ENCODE data around the gene CSGALNACT2.

CSGALNACT2 gene

GRCh38 chr10:43112608-43112961, 25.7 kb upstream of the CSGALNACT2 start:
- DNase-seq (ENCODE audit: low read depth), result no peak

- no peak for DNase-seq (ENCODE audit: low read depth)
These were observed 24.8 kb upstream of the CSGALNACT2 start for GRCh38 chr10:43113201-43114087.

GRCh38 chr10:43114088-43114742, 24.0 kb upstream of the CSGALNACT2 start:
- DNase-seq (ENCODE audit: low read depth), result no peak

GRCh38 chr10:43114743-43115611, 23.3 kb upstream of the CSGALNACT2 start:
- no peak for DNase-seq (ENCODE audit: low read depth)

- DNase-seq (ENCODE audit: low read depth), result no peak
These were observed 22.2 kb upstream of the CSGALNACT2 start for GRCh38 chr10:43115881-43116595.

GRCh38 chr10:43116596-43116995, 21.6 kb upstream of the CSGALNACT2 start:
- DNase-seq (ENCODE audit: low read depth), result no peak

GRCh38 chr10:43117031-43117776, 21.0 kb upstream of the CSGALNACT2 start:
- DNase-seq (ENCODE audit: low read depth), result no peak

GRCh38 chr10:43117777-43118583, 20.3 kb upstream of the CSGALNACT2 start:
- DNase-seq (ENCODE audit: low read depth), result no peak

GRCh38 chr10:43118631-43119415, 19.4 kb upstream of the CSGALNACT2 start:
- DNase-seq (ENCODE audit: low read depth), result no peak

GRCh38 chr10:43119416-43120115, 18.7 kb upstream of the CSGALNACT2 start:
- no peak for DNase-seq (ENCODE audit: low read depth)

GRCh38 chr10:43120116-43120928, 17.9 kb upstream of the CSGALNACT2 start:
- no peak for DNase-seq (ENCODE audit: low read depth)

GRCh38 chr10:43120929-43121314, 17.3 kb upstream of the CSGALNACT2 start:
- no peak for DNase-seq (ENCODE audit: low read depth)

- no peak for DNase-seq (ENCODE audit: low read depth)
These were observed 16.8 kb upstream of the CSGALNACT2 start for GRCh38 chr10:43121444-43121843.

- no peak for DNase-seq (ENCODE audit: low read depth)
These were observed 16.1 kb upstream of the CSGALNACT2 start for GRCh38 chr10:43122096-43122495.

- DNase-seq (ENCODE audit: low read depth), result no peak
These were observed 15.4 kb upstream of the CSGALNACT2 start for GRCh38 chr10:43122826-43123225.

GRCh38 chr10:43123361-43124093, 14.7 kb upstream of the CSGALNACT2 start:
- DNase-seq (ENCODE audit: low read depth), result no peak

- no peak for DNase-seq (ENCODE audit: low read depth)
These were observed 14.1 kb upstream of the CSGALNACT2 start for GRCh38 chr10:43124094-43124521.

Measured in T follicular helper cell (primary cell).